Measurements from ENCODE around the gene RABGAP1L. TPM values are rescaled to one million over a fixed set of nuclear protein-coding genes. Genes with fewer than 3 reads are reported as not detected.
"Not testable (repeated sequence)": the region's sequence is repeated elsewhere in the genome, so short reads cannot be mapped to it uniquely, and the experiment has no call there.

RABGAP1L gene
- total RNA-seq, 1 donor from 2014 or later: 48.5 TPM

DNA sequence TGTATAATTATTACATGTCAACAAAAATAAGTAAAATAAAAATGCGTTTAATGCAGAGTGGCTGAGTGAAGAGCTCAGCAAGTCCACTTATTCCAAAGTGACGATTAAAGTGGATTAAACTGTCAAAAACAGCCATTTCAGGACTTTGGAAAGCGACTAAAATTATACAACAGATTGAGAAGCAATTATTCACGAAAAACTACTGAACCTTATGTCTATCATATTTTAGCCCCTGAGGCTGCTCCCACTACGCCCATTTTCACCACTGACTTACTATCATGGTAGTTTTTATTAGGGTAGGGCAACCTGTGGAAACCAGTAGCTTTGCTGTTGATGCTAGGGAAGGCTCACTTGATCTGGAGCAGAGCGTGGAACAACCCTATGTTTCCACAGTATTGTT, 174.1 kb downstream of the RABGAP1L start:
- TF ChIP-seq, protein P1, sequence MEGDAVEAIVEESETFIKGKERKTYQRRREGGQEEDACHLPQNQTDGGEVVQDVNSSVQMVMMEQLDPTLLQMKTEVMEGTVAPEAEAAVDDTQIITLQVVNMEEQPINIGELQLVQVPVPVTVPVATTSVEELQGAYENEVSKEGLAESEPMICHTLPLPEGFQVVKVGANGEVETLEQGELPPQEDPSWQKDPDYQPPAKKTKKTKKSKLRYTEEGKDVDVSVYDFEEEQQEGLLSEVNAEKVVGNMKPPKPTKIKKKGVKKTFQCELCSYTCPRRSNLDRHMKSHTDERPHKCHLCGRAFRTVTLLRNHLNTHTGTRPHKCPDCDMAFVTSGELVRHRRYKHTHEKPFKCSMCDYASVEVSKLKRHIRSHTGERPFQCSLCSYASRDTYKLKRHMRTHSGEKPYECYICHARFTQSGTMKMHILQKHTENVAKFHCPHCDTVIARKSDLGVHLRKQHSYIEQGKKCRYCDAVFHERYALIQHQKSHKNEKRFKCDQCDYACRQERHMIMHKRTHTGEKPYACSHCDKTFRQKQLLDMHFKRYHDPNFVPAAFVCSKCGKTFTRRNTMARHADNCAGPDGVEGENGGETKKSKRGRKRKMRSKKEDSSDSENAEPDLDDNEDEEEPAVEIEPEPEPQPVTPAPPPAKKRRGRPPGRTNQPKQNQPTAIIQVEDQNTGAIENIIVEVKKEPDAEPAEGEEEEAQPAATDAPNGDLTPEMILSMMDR (IDR thresholded peaks at IDR 0.05; ENCODE audit: unreplicated experiment): no peak
- no peaks in the 10 kb centered on the region for H3K36me3 Mint-ChIP-seq
- no peak for DNase-seq (ENCODE audit: low spot score in 2 of 2, unreplicated experiment in 2 of 2)
- no peaks in the 10 kb centered on the region for H3K27me3 Mint-ChIP-seq (ENCODE audit: low read depth)
- peaks cover 20% of the 10 kb centered on the region for H3K9me3 Mint-ChIP-seq
- no peak overlapping the region for H3K27ac Mint-ChIP-seq
- no peak overlapping the region for H3K4me3 Mint-ChIP-seq
- H3K4me1 Mint-ChIP-seq: no peaks in the 10 kb centered on the region

DNA sequence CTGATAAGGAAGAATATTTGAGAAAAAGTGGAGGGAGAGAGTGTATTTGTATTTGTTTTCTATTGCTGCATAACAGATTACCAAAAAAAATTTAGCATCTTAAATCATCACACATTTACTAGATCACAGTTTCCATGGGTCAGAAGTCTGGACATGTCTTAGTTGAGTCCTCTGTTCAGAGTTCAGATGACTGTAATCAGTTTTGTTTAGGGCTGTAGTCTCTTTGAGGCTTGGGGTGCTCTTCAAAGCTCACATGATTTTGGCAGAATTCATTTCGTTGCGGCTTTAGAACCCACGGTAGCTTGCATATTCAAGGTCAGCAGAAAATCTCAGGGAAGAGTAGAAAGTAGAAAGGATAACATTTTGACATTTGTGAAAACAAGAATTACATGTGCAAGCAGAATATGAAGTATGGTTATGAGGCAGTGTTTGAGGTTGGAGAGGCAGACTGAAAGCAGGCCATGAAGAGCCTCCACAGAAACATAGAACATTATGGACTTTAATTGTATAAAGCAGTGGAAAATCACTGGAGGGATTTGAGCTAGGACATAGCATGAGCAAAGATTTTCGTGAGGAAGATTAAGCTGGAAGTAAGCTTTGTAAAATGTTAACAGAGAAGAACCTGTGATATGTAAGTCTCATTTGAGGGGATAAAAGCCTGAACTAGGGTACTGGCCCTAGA, 177.8 kb downstream of the RABGAP1L start:
- peaks cover 4% of the 10 kb centered on the region for H3K4me1 Mint-ChIP-seq
- peak overlapping the region; percentile 1 for H3K27ac Mint-ChIP-seq
- H3K27me3 Mint-ChIP-seq (ENCODE audit: low read depth): no peaks in the 10 kb centered on the region
- peaks cover 8% of the 10 kb centered on the region for H3K9me3 Mint-ChIP-seq
- DNase-seq (ENCODE audit: low spot score in 2 of 2, unreplicated experiment in 2 of 2): no peak
- H3K36me3 Mint-ChIP-seq: no peaks in the 10 kb centered on the region
- no peak overlapping the region for H3K4me3 Mint-ChIP-seq
- TF ChIP-seq, protein P1 (IDR thresholded peaks at IDR 0.05; ENCODE audit: unreplicated experiment): no peak

DNA sequence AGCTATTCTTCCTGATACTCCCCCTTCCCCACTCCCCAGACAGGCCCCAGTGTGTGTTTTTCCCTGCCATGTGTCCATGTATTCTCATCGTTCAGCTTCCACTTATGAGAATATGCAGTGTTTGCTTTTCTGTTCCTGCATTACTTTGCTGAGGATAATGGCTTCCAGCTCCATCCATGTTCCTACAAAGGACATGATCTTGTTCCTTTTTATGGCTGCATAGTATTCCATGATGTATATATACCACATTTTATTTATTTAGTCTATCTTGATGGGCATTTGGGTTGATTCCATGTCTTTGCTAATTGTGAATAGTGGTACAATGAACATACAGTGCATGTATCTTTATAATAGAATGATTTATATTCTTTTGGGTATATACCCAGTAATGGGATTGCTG, 181.1 kb downstream of the RABGAP1L start:
- H3K27me3 Mint-ChIP-seq (ENCODE audit: low read depth); H3K4me1 Mint-ChIP-seq; H3K36me3 Mint-ChIP-seq; H3K9me3 Mint-ChIP-seq; DNase-seq (ENCODE audit: low spot score in 2 of 2, unreplicated experiment in 2 of 2); H3K27ac Mint-ChIP-seq; H3K4me3 Mint-ChIP-seq: not testable (repeated sequence)

DNA sequence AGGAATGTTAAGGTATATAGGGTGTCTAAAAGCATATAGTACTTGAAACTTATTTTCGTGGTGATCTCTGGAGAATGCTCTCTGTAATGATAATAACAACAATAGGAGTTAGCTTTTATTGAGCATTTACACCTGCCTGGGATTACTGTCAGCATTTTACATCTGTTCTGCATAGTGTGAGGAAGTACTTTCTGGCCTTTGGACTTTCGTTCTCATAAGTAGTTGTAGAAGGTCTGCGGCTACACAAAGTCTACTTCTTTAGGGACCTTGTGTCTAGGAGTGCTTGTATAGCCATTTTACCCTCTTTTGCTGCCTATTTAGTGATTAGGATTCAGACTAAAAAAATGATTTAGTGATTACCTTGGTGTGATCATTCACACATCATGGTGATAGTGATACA, 184.8 kb downstream of the RABGAP1L start:
- Mint-ChIP-seq H3K4me1 (peaks cover 4% of the 10 kb centered on the region), H3K4me3 (no peak overlapping the region), H3K27ac (no peak overlapping the region), H3K27me3 (ENCODE audit: low read depth) (no peaks in the 10 kb centered on the region), H3K36me3 (peaks cover 5% of the 10 kb centered on the region), H3K9me3 (peaks cover 29% of the 10 kb centered on the region)
- DNase-seq (ENCODE audit: low spot score in 2 of 2, unreplicated experiment in 2 of 2): no peak
- TF ChIP-seq, protein P1 (IDR thresholded peaks at IDR 0.05; ENCODE audit: unreplicated experiment): no peak

DNA sequence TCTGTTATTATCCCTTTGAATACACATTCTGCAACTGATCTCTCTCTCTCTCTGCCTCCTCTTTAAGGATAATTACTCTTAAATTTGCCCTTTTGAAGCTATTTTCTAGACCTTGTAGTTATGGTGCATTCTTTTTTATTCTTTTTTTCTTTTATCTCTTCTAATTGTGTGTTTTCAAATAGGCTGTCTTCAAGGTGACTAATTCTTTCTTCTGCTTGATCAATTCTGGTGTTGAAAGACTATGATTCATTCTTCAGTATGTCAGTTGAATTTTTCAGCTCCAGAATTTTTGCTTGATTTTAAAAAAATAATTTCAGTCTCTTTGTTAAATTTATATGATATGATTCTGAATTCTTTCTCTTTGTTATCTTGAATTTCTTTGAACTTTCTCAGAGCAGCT, 192.8 kb downstream of the RABGAP1L start:
- no peak for DNase-seq (ENCODE audit: low spot score in 2 of 2, unreplicated experiment in 2 of 2)
- no peak overlapping the region for H3K27ac Mint-ChIP-seq
- TF ChIP-seq, protein P1 (IDR thresholded peaks at IDR 0.05; ENCODE audit: unreplicated experiment): no peak
- H3K4me3 Mint-ChIP-seq: no peak overlapping the region
- H3K9me3 Mint-ChIP-seq: peaks cover 15% of the 10 kb centered on the region
- no peaks in the 10 kb centered on the region for H3K27me3 Mint-ChIP-seq (ENCODE audit: low read depth)
- no peaks in the 10 kb centered on the region for H3K4me1 Mint-ChIP-seq
- peaks cover 11% of the 10 kb centered on the region for H3K36me3 Mint-ChIP-seq

DNA sequence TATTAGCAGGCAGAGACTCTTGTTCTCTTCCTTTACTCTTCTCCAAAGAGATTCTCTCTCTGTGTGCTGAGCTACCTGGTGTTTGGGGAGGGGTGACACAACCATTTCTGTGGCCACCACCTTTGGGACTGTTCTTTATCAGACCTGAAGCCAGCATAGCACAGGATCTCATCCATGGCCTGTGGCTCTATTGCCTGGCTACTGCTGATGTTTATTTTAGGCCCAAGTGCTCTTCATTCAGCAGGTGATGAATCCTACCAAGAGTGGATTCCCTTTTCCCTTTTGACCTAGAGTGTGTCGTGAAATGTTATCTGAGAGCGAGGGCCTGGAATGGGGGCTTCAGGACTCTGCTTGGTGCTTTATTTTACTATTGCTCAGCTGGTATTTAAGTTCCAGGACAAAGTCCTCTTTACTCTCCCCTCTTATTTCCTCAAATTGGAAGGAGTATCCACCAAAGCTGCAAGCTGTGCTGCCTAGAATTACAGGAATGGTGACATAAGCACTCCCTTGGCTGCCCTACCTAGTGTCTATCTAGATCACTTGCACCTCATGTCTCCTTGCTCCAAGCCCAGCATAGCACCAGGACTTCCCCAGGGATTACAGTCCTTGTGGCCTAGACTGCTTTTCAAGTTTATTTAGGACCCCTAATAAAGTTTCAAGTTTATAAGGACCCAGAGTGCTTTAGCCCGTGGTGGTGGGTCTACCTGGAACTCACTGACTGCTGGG, 193.7 kb downstream of the RABGAP1L start:
- H3K4me1 Mint-ChIP-seq: no peaks in the 10 kb centered on the region
- H3K36me3 Mint-ChIP-seq: peaks cover 7% of the 10 kb centered on the region
- H3K9me3 Mint-ChIP-seq: peaks cover 7% of the 10 kb centered on the region
- no peaks in the 10 kb centered on the region for H3K27me3 Mint-ChIP-seq (ENCODE audit: low read depth)
- no peak overlapping the region for H3K4me3 Mint-ChIP-seq
- DNase-seq (ENCODE audit: low spot score in 2 of 2, unreplicated experiment in 2 of 2): no peak
- TF ChIP-seq, protein P1 (IDR thresholded peaks at IDR 0.05; ENCODE audit: unreplicated experiment): no peak
- H3K27ac Mint-ChIP-seq: no peak overlapping the region
